IPS-15b (cell line): ENCODE data around the gene DLD.

Experiments used
- H3K27me3 ChIP-seq: one replicate; pipeline ENCODE4 v1.6.1; 2013; ENCODE audit warnings: low read length; ENCODE audit not compliant: control insufficient read depth, insufficient read depth
- H3K36me3 ChIP-seq: one replicate; pipeline ENCODE4 v1.6.1; 2013; ENCODE audit warnings: low read length; ENCODE audit not compliant: control insufficient read depth, insufficient read depth
- H3K4me1 ChIP-seq: one replicate; pipeline ENCODE4 v1.6.1; 2013; ENCODE audit warnings: mild to moderate bottlenecking, low read length; ENCODE audit not compliant: control insufficient read depth, insufficient read depth
- H3K4me3 ChIP-seq: one replicate; pipeline ENCODE4 v1.5.1; 2013; ENCODE audit warnings: low read depth, low read length
- H3K9ac ChIP-seq: one replicate; pipeline ENCODE4 v1.6.1; 2013; ENCODE audit warnings: low read depth, mild to moderate bottlenecking, low read length
- H3K9me3 ChIP-seq: one replicate; pipeline ENCODE4 v1.6.1; 2013; ENCODE audit warnings: mild to moderate bottlenecking, low read length; ENCODE audit not compliant: control insufficient read depth, insufficient read depth

Gene DLD

DNA sequence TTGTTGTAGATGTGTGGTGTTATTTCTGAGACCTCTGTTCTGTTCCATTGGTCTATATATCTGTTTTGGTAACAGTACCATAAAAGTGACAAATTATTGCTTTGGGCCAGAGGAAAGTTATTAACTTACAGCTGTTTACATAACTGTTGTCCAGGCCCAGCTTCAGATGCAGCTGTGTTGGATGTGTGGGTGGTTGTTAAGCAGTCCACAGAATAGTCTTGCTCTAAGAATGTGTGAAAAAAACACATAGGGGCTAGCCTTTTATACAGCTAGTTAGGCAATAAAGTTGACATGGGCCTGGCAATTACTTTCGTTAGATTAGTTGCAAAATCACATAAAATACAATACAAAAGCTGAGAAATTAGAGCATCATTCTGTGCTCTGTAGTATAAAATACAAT lies 31.9 kb downstream of the DLD start:
- Histone ChIP-seq H3K27me3 (no peaks in the 10 kb centered on the region), H3K9ac (no peak overlapping the region), H3K9me3 (no peaks in the 10 kb centered on the region), H3K4me3 (no peak overlapping the region), H3K36me3 (no peaks in the 10 kb centered on the region), H3K4me1 (peaks cover 18% of the 10 kb centered on the region)

GRCh38 chr7:107924841-107925504 lies 34.0 kb downstream of the DLD start:
- Histone ChIP-seq H3K4me1 (peaks cover 18% of the 10 kb centered on the region), H3K36me3 (peaks cover 4% of the 10 kb centered on the region), H3K9ac (no peak overlapping the region), H3K4me3 (no peak overlapping the region), H3K27me3 (no peaks in the 10 kb centered on the region), H3K9me3 (no peaks in the 10 kb centered on the region)

- H3K9me3 ChIP-seq = no peaks in the 10 kb centered on the region
Measured at GRCh38 chr7:107926481-107926880, 35.5 kb downstream of the DLD start.

DNA sequence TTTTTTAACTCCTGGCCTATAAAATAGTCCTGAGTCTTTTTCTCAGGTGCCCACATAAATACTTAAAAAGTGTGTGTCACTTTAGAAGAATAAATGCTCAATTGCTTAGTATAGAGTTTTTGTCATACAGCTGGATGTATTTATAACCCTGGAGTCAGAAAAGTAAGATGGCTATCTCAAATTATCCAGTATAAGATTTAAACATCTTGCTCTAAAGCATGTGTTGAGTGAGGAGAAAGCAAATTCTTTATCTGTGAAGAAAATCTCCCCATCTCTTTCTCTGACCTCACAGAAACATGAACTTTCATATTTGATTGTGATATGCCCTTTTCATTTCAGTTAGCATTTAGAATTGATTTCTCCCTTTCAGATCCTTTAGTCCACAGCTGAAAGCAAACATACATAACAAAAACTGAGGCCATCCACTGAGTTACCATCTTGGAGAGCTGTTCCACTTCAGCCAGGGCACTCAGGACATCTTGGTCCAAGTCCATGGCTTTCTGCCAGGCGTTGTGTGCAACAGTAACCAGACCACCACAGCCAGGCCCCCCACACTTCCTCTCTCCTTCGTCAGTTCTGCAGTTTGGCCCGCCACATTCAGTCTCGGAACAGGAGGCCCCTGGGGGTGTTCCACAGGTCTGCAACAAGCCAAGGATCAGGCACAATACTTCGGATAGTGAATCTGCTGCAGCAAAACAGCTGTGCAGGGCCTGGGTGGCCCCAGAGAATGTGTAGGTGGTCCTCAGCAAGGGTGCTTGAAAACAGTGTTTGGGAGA lies 40.9 kb downstream of the DLD start:
- Histone ChIP-seq H3K9ac (no peak overlapping the region), H3K4me1 (peaks cover 48% of the 10 kb centered on the region), H3K4me3 (peak overlapping the region; percentile 4), H3K36me3 (peaks cover 7% of the 10 kb centered on the region), H3K27me3 (no peaks in the 10 kb centered on the region), H3K9me3 (no peaks in the 10 kb centered on the region)

More at GRCh38 chr7:107926481-107926880, 35.5 kb downstream of the DLD start:
- peaks cover 20% of the 10 kb centered on the region for H3K4me1 ChIP-seq
- H3K9ac ChIP-seq = no peak overlapping the region
- no peaks in the 10 kb centered on the region for H3K27me3 ChIP-seq
- no peak overlapping the region for H3K4me3 ChIP-seq
- H3K36me3 ChIP-seq = peaks cover 7% of the 10 kb centered on the region

GRCh38 chr7:107932805-107933204 lies 41.8 kb downstream of the DLD start:
- Histone ChIP-seq H3K9me3 (no peaks in the 10 kb centered on the region), H3K27me3 (no peaks in the 10 kb centered on the region), H3K4me1 (peaks cover 48% of the 10 kb centered on the region), H3K36me3 (peaks cover 7% of the 10 kb centered on the region), H3K9ac (no peak overlapping the region), H3K4me3 (peak overlapping the region; percentile 4)

GRCh38 chr7:107933386-107934013 lies 42.5 kb downstream of the DLD start:
- Histone ChIP-seq H3K27me3 (no peaks in the 10 kb centered on the region), H3K36me3 (peaks cover 7% of the 10 kb centered on the region), H3K4me1 (peaks cover 48% of the 10 kb centered on the region), H3K9me3 (no peaks in the 10 kb centered on the region), H3K9ac (no peak overlapping the region), H3K4me3 (no peak overlapping the region)

DNA sequence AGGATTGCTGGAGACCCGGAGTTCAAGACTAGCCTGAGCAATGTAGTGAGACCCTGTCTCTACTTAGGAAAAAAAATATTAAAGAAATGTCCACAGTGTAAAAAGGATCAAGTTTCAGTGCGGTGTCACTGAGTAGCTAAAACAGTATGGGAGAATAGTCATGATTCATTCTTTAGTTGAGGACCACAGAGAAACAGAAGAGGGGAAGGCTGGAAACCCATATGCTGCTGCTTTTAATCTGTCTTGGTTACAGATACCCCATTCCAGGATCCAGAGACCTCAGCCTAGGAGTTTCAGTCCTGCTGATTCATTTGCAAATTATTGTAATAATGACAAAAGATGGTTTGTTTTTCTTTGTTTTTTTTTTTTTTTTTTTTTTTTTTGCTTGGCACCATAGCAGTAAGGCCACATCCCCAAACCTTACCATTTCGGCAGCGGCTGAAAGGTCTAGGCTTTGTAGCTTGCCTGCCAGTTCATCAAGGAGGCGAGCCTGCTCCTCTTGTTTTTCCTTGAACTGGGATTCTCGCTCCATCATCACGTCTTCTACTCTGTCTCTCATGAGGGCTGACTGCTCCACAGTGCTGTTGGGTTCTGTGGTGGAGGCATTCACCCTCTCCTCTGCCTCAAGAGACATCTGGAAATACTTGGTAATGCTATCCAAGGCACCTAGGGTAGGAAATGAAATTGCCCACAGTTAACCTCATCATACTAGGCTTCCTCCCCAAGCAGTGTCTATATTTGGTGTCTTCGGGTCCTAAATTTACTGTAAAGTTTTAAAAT lies 44.2 kb downstream of the DLD start:
- Histone ChIP-seq H3K36me3 (peaks cover 3% of the 10 kb centered on the region), H3K4me3 (no peak overlapping the region), H3K4me1 (peaks cover 48% of the 10 kb centered on the region), H3K27me3 (no peaks in the 10 kb centered on the region), H3K9me3 (no peaks in the 10 kb centered on the region), H3K9ac (no peak overlapping the region)

DNA sequence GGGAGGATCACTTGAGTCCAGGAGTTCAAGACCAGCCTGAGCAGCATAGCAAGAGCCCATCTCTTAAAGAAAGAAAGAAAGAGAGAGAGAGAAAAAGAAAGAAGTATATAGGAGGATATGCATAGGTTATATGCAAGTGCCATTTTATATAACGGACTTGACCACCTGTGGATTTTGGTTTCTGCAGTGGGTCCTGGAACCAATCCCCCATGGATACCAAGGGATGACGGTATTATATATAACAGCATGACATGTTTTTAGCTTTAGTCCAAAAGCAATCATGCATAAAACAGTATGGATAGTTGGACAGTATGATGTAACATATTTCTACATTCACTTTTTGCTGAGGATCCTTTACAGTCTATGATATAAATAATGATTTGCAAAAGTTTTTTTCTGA lies 45.3 kb downstream of the DLD start:
- no peaks in the 10 kb centered on the region for H3K27me3 ChIP-seq

DNA sequence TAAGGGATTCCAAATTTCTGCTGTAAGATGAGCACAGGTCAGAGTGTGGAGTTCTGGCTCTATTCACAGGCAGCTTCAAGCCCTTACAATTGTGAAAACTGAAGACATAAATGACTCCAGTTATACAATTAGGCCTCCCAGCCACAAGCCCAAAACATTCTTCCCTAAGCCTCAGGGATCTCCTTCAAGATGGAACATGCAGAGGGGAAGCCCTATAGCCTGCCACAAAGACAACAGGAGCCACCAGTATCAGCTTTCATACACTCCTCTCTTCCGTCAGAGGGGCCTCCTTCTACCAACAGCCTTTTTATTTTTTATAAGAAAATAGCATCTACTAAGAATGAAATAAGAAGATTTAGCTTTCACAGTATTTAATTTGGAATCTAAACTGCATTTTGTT lies 46.5 kb downstream of the DLD start:
- H3K36me3 ChIP-seq = peaks cover 3% of the 10 kb centered on the region
- H3K9ac ChIP-seq = no peak overlapping the region
- H3K4me3 ChIP-seq = no peak overlapping the region
- no peaks in the 10 kb centered on the region for H3K9me3 ChIP-seq
- no peaks in the 10 kb centered on the region for H3K27me3 ChIP-seq
- H3K4me1 ChIP-seq = peaks cover 35% of the 10 kb centered on the region

More for the DNA sequence above, 45.3 kb downstream of the DLD start:
- peaks cover 47% of the 10 kb centered on the region for H3K4me1 ChIP-seq
- H3K36me3 ChIP-seq = no peaks in the 10 kb centered on the region
- no peak overlapping the region for H3K4me3 ChIP-seq
- no peak overlapping the region for H3K9ac ChIP-seq
- no peaks in the 10 kb centered on the region for H3K9me3 ChIP-seq

DNA sequence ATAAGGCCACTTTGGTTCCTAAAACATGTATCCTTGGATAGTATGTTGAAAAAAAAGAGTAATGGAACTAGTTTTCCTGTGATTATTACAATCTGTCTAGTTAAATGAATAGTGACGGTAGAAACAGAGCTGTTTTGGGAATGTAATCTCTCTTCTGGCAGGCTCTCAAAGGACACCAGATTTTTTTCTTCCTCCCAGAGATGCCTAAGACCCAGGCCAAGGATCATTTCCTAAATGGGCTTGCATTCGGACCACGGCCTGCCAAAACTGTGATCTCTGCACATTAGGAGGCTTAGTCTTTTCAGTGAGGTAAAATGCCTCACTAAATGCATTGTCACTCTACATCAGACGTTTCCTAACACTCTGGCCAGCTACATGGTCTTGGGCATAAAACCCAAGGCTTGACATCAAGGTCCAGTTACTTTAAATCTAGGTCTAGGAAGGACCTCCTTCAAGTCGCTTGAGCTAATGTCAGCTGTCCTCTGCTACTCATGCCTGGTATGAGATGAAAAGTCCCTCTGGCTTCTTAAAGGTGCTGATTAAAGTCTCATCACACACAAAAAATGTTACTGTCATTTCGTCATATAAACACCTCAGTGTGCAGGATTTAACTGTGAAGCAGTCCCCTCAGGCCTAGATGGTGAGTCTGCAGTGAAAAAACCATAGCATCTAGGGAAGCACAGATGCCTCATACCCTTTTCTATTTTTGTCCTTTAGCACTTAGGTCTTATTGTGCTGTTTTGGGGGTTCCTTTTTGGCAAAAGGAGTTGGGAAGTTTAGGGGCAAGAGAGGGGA lies 47.7 kb downstream of the DLD start:
- peaks cover 26% of the 10 kb centered on the region for H3K4me1 ChIP-seq
- no peak overlapping the region for H3K4me3 ChIP-seq
- H3K9ac ChIP-seq = no peak overlapping the region
- H3K27me3 ChIP-seq = no peaks in the 10 kb centered on the region
- H3K9me3 ChIP-seq = no peaks in the 10 kb centered on the region
- H3K36me3 ChIP-seq = peaks cover 8% of the 10 kb centered on the region
